ENCODE results near the gene CMTM6. TPM values are rescaled to one million over a fixed set of nuclear protein-coding genes. Genes with fewer than 3 reads are reported as not detected.

Gene CMTM6
- total RNA-seq, 1 donor from 2014 or later, result 70.2 TPM

DNA sequence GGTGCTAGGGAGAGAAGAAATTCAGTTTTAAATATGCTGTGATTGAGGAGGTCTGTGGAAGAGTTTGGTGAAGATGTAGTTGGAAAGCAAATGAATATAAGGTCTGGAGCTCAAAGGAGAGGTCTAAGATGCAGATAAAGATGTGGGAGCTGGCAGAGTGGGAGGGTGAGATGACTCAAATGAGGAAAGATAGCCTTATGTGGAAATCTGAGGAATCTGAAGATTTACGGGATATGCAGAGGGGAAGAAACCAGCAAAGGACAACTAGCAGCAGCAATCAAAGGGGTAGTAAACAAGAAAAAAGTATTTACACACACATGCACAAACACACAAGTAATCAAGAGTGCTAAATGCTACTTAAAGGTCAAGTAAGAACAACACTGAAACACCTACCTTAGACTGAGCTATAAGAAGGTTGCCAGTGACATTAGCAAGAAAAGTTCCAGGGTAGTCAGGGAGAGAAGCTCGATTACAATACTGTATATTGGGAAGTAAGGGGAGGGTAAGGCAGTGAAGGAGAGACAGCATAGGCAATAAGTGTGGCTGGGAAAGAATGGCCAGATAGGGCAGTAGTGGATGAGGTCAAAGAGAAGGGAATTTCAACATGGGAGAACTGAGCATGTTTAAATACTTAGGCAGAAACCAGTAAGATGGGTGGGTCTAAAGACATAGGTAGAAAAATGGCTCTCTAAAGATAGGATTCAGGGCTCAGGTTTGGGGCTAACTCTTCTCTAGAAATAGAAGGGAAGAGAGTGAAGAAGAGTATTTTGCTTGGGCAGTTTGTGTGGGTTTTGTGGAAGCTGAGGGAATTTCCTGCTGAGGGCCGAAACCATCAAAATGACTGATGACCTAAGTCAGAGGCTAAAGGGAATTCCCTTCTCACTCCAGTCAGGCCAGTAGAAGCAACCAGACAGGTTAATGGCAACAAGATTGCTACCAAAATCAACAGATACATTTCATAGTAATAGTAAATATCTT lies 8.9 kb downstream of the CMTM6 start:
- no peaks in the 10 kb centered on the region for H3K4me1 Mint-ChIP-seq
- H3K4me2 ChIP-seq, result no peak overlapping the region
- TF ChIP-seq CTCF (IDR thresholded peaks at IDR 0.05) (no peak), EZH2phosphoT487 (IDR thresholded peaks at IDR 0.05) (no peak), EZH2 (IDR thresholded peaks at IDR 0.05) (no peak)
- H3K9me3 Mint-ChIP-seq, result peaks cover 3% of the 10 kb centered on the region
- no peaks in the 10 kb centered on the region for H3F3A ChIP-seq (ENCODE audit: low read depth)
- no peak for DNase-seq (ENCODE audit: low spot score)
- H3K27ac Mint-ChIP-seq, result no peak overlapping the region
- H3K4me3 ChIP-seq, result no peak overlapping the region
- no peaks in the 10 kb centered on the region for H3K36me3 ChIP-seq
- H3K9me3 ChIP-seq (ENCODE audit: low read depth), result no peaks in the 10 kb centered on the region
- H3K36me3 Mint-ChIP-seq, result peaks cover 8% of the 10 kb centered on the region
- H3K79me2 ChIP-seq (ENCODE audit: low read depth), result peaks cover 38% of the 10 kb centered on the region
- H2AFZ ChIP-seq (replicated peaks), result no peak overlapping the region
- H3K27ac ChIP-seq, result no peak overlapping the region
- H3K4me3 Mint-ChIP-seq, result no peak overlapping the region
- H4K20me1 ChIP-seq (ENCODE audit: low read depth), result peaks cover 20% of the 10 kb centered on the region
- H3K27me3 ChIP-seq, result no peaks in the 10 kb centered on the region
- no peaks in the 10 kb centered on the region for H3K4me1 ChIP-seq
- no peaks in the 10 kb centered on the region for H3K27me3 Mint-ChIP-seq (ENCODE audit: insufficient read depth, low read depth)
- H3K9ac ChIP-seq, result no peak overlapping the region

DNA sequence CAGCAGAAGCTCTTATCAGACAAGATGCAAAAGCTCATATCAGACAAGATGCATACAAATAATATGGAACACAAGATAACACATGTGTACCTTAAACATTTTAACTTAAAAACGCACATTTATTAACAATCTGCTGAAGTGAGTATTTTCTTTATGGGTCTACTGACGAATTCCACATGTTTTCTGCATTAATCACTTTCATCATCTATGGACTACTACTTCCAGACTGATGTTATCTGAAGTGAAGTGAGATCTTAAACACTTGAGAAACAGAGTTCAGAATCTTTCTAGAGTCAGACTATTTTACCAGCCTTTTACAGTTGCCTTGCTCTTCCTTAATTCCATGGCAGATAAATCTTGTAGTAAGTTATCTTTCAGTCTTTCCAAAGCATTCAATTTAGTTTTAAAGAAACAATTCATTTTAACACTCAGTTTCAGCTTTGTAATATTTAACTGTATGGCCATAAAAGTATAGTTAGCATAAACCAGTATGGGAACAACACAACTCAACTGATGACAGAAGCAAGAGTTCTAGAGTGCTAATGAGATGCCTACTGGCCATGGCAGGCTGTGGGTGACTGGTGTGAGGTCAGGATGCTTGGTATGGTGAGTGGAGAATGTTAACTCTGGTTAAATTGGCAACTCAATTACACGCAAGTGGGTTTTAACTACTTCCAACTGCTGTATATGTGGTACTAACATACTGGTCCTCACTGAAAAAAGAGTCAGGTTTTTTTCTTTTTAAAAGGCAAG lies 9.8 kb downstream of the CMTM6 start:
- Histone ChIP-seq H3K79me2 (ENCODE audit: low read depth) (peaks cover 30% of the 10 kb centered on the region), H3K4me2 (no peak overlapping the region), H3K9me3 (ENCODE audit: low read depth) (no peaks in the 10 kb centered on the region), H3K27me3 (no peaks in the 10 kb centered on the region), H4K20me1 (ENCODE audit: low read depth) (peaks cover 20% of the 10 kb centered on the region), H2AFZ (replicated peaks) (no peak overlapping the region), H3K27ac (no peak overlapping the region), H3K4me3 (no peak overlapping the region), H3K4me1 (no peaks in the 10 kb centered on the region), H3K9ac (no peak overlapping the region), H3K36me3 (no peaks in the 10 kb centered on the region), H3F3A (ENCODE audit: low read depth) (no peaks in the 10 kb centered on the region)
- peaks cover 3% of the 10 kb centered on the region for H3K9me3 Mint-ChIP-seq
- no peaks in the 10 kb centered on the region for H3K4me1 Mint-ChIP-seq
- H3K36me3 Mint-ChIP-seq, result peaks cover 6% of the 10 kb centered on the region
- TF ChIP-seq EZH2 (IDR thresholded peaks at IDR 0.05) (no peak), CTCF (IDR thresholded peaks at IDR 0.05) (no peak), EZH2phosphoT487 (IDR thresholded peaks at IDR 0.05) (no peak)
- DNase-seq (ENCODE audit: low spot score), result no peak
- H3K4me3 Mint-ChIP-seq, result no peak overlapping the region
- no peaks in the 10 kb centered on the region for H3K27me3 Mint-ChIP-seq (ENCODE audit: insufficient read depth, low read depth)
- H3K27ac Mint-ChIP-seq, result no peak overlapping the region

- H3K27me3 Mint-ChIP-seq (ENCODE audit: insufficient read depth, low read depth), result no peaks in the 10 kb centered on the region
- H3K36me3 Mint-ChIP-seq, result peaks cover 4% of the 10 kb centered on the region
- no peaks in the 10 kb centered on the region for H3K9me3 Mint-ChIP-seq
- no peaks in the 10 kb centered on the region for H3K4me1 ChIP-seq
- no peak overlapping the region for H3K4me3 Mint-ChIP-seq
- H3K9me3 ChIP-seq (ENCODE audit: low read depth), result no peaks in the 10 kb centered on the region
- H3K79me2 ChIP-seq (ENCODE audit: low read depth), result peaks cover 7% of the 10 kb centered on the region
- H3K4me2 ChIP-seq, result no peak overlapping the region
- no peak overlapping the region for H3K27ac Mint-ChIP-seq
- no peak for DNase-seq (ENCODE audit: low spot score)
- no peak overlapping the region for H3K9ac ChIP-seq
- no peaks in the 10 kb centered on the region for H3K27me3 ChIP-seq
- H2AFZ ChIP-seq (replicated peaks), result no peak overlapping the region
- peaks cover 12% of the 10 kb centered on the region for H4K20me1 ChIP-seq (ENCODE audit: low read depth)
- TF ChIP-seq EZH2 (IDR thresholded peaks at IDR 0.05), result no peak
- TF ChIP-seq CTCF (IDR thresholded peaks at IDR 0.05), result no peak
- TF ChIP-seq EZH2phosphoT487 (IDR thresholded peaks at IDR 0.05), result no peak
- H3K36me3 ChIP-seq, result no peaks in the 10 kb centered on the region
- no peak overlapping the region for H3K4me3 ChIP-seq
- H3F3A ChIP-seq (ENCODE audit: low read depth), result no peaks in the 10 kb centered on the region
- H3K4me1 Mint-ChIP-seq, result no peaks in the 10 kb centered on the region
- H3K27ac ChIP-seq, result no peak overlapping the region
These were observed 14.1 kb downstream of the CMTM6 start for GRCh38 chr3:32488474-32489008.
